HG03439 (cell line): ENCODE results near the gene NTF3.
"Not testable (repeated sequence)": the region's sequence is repeated elsewhere in the genome, so short reads cannot be mapped to it uniquely, and the experiment has no call there.

Experiments used
- ATAC-seq: cut with Tn5 transposase; IDR thresholded peaks from one replicate; pipeline ENCODE4 v1.9.1; 2021; ENCODE audit warnings: mild to moderate bottlenecking, moderate library complexity; ENCODE audit not compliant: unreplicated experiment

NTF3 gene

GRCh38 chr12:5524769-5525436 is 93.0 kb downstream of the NTF3 start:
- no peak for ATAC-seq

DNA sequence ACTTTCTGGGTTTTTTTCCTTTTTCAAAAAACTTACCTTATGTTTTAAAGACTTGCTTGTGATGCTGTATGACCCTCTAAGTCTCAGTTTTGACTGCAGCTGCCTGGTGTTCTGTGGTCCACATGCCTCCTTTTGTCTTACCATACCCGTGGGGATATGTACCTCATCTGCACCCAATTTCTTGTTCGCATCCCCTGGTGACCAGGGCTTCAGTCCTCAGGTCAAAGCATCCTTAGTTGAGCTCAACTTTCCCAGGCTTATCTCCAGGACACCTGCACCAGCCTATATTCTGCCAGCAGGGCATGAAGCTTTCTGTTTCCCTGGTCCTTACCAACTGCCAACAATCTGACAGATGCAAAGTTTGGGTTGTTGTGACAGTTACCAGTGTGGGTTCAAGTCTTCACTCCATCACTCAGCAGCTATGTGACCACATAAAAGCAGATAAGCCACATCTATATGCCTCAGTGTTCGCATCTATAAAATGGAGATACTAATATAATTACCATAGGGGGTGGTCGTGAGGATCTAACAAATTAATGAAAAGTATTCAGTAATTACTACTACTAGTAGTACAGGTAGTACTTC is 94.0 kb downstream of the NTF3 start:
- ATAC-seq = no peak

DNA sequence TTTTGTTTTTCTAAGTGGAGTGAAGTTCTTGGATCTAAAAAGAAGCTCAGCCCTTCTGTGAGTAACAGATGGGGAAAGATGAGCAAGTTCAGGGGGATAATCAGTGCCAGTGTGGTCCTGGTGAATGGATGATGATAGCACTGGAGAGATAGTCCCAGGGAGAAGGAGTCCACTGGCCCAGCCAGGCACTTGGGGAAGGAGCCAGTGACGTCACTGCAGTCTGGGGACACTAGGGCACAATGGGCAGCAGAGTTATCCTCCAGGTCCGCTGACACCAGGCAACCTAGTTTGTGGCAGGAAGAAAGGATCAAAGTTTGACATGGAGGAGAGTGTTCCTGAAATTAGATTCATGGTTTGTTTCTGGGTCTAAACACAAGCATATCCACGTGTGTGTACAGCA is 101.5 kb downstream of the NTF3 start:
- ATAC-seq = no peak

DNA sequence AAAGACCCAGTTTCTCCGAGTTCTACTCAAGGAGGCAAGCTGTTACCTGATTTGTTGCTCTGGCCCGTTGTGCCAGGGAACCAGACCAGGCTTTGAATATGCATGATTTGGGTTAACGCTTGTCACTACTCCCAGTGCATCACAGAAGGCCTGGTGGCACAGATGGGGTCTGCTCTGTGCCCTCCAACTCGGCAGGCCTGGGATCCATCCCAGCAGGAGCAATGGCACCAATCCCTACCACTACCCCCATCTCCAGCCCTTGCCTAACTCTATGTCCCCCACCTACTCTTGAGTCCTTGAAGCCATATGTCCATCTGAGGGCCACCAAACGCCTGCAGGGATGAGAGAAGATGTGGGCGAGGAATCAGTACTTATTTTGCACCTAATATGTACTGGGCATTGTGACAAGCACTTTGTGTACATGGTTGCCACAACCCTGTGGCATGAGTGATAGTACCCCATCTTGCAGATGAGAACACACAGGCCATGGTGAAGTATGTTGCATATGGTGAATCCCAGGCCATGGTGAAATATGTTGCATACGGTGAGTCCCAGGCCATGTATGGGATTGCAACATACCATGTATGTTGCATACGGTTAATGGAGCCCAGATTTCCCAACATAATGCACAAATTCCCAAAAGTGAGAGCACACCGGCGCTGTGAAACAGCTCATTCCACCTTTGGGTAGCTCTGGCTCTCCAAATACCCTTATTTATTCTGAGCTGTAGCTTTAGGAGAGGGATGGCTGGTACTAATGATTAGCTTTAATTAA is 102.7 kb downstream of the NTF3 start:
- no peak for ATAC-seq

- ATAC-seq = no peak
Observed at GRCh38 chr12:5535541-5535940, 103.6 kb downstream of the NTF3 start.

- not testable (repeated sequence) for ATAC-seq
Observed at GRCh38 chr12:5537026-5537615, 105.2 kb downstream of the NTF3 start.

DNA sequence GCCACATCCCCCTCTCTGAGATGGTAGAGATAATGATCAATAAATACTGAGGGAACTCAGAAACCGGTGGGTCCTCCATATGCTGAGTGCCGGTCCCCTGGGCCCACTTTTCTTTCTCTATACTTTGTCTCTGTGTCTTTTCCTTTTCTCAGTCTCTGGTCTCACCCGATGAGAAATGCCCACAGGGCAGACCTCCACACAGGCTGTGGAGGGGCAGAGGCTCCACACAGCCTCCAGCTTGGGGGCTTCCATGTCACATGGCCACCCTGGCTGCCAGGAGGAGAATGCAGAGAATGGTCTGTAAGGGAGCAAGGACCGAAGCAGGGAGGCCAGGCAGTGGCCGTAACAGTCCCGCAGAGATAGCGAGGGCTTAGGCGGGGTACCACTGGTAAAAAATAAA is 105.9 kb downstream of the NTF3 start:
- no peak for ATAC-seq
